Lower leg skin (tissue), 4 donors: Measurements from ENCODE around the gene GPBP1L1. TPM values are rescaled to one million over a fixed set of nuclear protein-coding genes. Genes with fewer than 3 reads are reported as not detected.
A peak's percentile ranks its signal among the peaks of the same experiment; 100 is the strongest.
"Not testable (repeated sequence)": the region's sequence is repeated elsewhere in the genome, so short reads cannot be mapped to it uniquely, and the experiment has no call there.

Experiments used
- DNase-seq, 2 donors: peaks; one replicate each; pipeline ENCODE4 v3.0.0-alpha.2; 2019; ENCODE audit warnings: low spot score in 2 of 2
- H3K4me3 ChIP-seq: fragments of 200-600 bp; sonication (generic); 2 replicates; pipeline ENCODE4 v1.5.1; 2017; ENCODE audit warnings: mild to moderate bottlenecking, low read depth; ENCODE audit not compliant: poor library complexity, severe bottlenecking
- POLR2A ChIP-seq, 2 donors: fragments of 450-650 bp; IDR thresholded peaks; one replicate each; pipeline ENCODE4 v1.6.1; 2016 to 2017; ENCODE audit warnings: antibody characterized with exemption in 2 of 2, mild to moderate bottlenecking in 1 of 2, moderate library complexity in 1 of 2
- WGBS, 2 donors: methylation state at CpG; one replicate each; pipeline ENCODE4 v1.1.5; 2018; 5-methylcytosine and 5-hydroxymethylcytosine counted together
- intact Hi-C: fragments of 100-400 bp; cut with DNase I; formaldehyde crosslinking; loops from one replicate; pipeline ENCODE4 v1.15.0; 2023; ENCODE audit warnings: low total_unique reads
- total RNA-seq, 4 donors: library from RNA; depleted of rRNA; stranded (reverse); fragments of >200 nt; gene quantifications; one replicate each; pipeline ENCODE4 v1.1.0, GENCODE V29; 2016
- TF ChIP-seq, protein P1 (sequence below), 3 donors: fragments of 450-650 bp; IDR thresholded peaks; one replicate each; pipeline ENCODE4 v1.5.1; 2016; ENCODE audit warnings: antibody characterized with exemption in 3 of 3, mild to moderate bottlenecking in 3 of 3, moderate library complexity in 2 of 3

The GPBP1L1 gene
- total RNA-seq, 4 donors from 2014 or later, result 109 to 121 (median 111) TPM

DNA sequence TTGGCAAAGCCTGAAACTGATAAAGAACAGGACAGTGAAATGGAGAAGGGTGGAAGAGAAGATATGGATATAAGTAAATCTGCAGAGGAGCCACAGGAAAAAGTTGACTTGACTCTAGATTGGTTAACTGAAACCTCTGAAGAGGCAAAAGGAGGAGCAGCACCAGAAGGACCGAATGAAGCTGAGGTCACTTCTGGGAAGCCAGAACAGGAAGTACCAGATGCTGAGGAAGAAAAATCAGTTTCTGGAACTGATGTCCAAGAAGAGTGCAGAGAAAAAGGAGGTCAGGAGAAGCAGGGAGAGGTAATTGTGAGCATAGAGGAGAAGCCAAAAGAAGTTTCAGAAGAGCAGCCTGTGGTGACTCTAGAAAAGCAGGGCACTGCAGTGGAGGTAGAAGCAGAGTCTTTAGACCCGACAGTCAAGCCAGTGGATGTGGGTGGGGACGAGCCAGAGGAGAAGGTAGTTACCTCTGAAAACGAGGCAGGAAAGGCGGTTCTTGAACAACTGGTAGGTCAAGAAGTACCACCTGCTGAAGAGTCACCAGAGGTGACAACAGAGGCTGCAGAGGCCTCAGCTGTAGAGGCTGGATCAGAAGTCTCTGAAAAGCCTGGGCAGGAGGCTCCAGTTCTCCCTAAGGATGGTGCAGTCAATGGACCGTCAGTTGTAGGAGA is 78.8 kb downstream of the GPBP1L1 start:
- H3K4me3 ChIP-seq, result no peak overlapping the region
- intact Hi-C loops, result no loop called here
- TF ChIP-seq POLR2A (IDR thresholded peaks at IDR 0.05), result no peak
- TF ChIP-seq, protein P1, sequence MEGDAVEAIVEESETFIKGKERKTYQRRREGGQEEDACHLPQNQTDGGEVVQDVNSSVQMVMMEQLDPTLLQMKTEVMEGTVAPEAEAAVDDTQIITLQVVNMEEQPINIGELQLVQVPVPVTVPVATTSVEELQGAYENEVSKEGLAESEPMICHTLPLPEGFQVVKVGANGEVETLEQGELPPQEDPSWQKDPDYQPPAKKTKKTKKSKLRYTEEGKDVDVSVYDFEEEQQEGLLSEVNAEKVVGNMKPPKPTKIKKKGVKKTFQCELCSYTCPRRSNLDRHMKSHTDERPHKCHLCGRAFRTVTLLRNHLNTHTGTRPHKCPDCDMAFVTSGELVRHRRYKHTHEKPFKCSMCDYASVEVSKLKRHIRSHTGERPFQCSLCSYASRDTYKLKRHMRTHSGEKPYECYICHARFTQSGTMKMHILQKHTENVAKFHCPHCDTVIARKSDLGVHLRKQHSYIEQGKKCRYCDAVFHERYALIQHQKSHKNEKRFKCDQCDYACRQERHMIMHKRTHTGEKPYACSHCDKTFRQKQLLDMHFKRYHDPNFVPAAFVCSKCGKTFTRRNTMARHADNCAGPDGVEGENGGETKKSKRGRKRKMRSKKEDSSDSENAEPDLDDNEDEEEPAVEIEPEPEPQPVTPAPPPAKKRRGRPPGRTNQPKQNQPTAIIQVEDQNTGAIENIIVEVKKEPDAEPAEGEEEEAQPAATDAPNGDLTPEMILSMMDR (IDR thresholded peaks at IDR 0.05), result no peak
- DNase-seq, result no peak
- 62 to 79% methylated on average over 6 of the region's 6 CpGs for WGBS, 2 donors

GRCh38 chr1:45604239-45604638 is 82.1 kb downstream of the GPBP1L1 start:
- no peak for TF ChIP-seq POLR2A (IDR thresholded peaks at IDR 0.05)
- TF ChIP-seq, protein P1 (IDR thresholded peaks at IDR 0.05), result no peak
- 90% methylated on average over 2 of the region's 2 CpGs for WGBS, 2 donors
- H3K4me3 ChIP-seq, result no peak overlapping the region
- intact Hi-C loops, result no loop called here
- DNase-seq, result no peak

DNA sequence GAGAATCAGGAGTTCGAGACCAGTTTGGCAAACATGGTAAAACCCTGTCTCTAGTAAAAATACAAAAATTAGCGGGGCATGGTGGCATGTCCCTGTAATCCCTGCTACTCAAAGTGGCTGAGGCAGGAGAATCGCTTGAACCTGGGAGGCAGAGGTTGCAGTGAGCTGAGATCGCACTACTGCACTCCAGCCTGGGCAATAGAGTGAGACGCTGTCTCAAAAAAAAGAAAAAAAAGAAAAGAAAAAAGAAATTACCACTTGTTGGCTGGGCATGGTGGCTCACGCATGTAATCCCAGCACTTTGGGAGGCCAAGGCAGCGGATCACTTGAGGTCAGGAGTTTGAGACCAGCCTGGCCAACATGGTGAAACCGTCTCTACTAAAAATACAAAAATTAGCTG is 89.6 kb downstream of the GPBP1L1 start:
- intact Hi-C loops, H3K4me3 ChIP-seq: not testable (repeated sequence)
- 95 to 97% methylated on average over 8 of the region's 8 CpGs for WGBS, 2 donors
- DNase-seq, result peak in 1 of 2 donors; percentile 32

GRCh38 chr1:45594412-45594811 is 91.9 kb downstream of the GPBP1L1 start:
- intact Hi-C loops, result no loop called here

GRCh38 chr1:45589861-45590260 is 96.5 kb downstream of the GPBP1L1 start:
- H3K4me3 ChIP-seq, result no peak overlapping the region
- intact Hi-C loops, result no loop called here
- WGBS, 2 donors, result 41 to 48% methylated on average over 1 of the region's 1 CpG
- DNase-seq, result no peak
- no peak for TF ChIP-seq POLR2A (IDR thresholded peaks at IDR 0.05)
- TF ChIP-seq, protein P1 (IDR thresholded peaks at IDR 0.05), result no peak

More at GRCh38 chr1:45594412-45594811, 91.9 kb downstream of the GPBP1L1 start:
- TF ChIP-seq POLR2A (IDR thresholded peaks at IDR 0.05), result no peak
- TF ChIP-seq, protein P1 (IDR thresholded peaks at IDR 0.05), result no peak
- peak in 1 of 2 donors; percentile 42 for DNase-seq
- WGBS, 2 donors, result 91 to 92% methylated on average over 4 of the region's 4 CpGs
- no peak overlapping the region for H3K4me3 ChIP-seq

GRCh38 chr1:45586769-45587168 is 99.6 kb downstream of the GPBP1L1 start:
- intact Hi-C loops, result no loop called here
- peak in 1 of 2 donors; percentile 49 for DNase-seq
- WGBS, 2 donors, result 77 to 78% methylated on average over 4 of the region's 4 CpGs
- TF ChIP-seq, protein P1 (IDR thresholded peaks at IDR 0.05), result no peak
- no peak for TF ChIP-seq POLR2A (IDR thresholded peaks at IDR 0.05)
- H3K4me3 ChIP-seq, result no peak overlapping the region
